ENCODE data around the gene PORCN.
A peak's percentile ranks its signal among the peaks of the same experiment; 100 is the strongest.
"Not testable (repeated sequence)": the region's sequence is repeated elsewhere in the genome, so short reads cannot be mapped to it uniquely, and the experiment has no call there.

Gene PORCN

GRCh38 chrX:48512371-48512935, 3.7 kb downstream of the PORCN start:
- DNase-seq (ENCODE audit: low read depth) = no peak

- DNase-seq (ENCODE audit: low read depth) = no peak
Measured at GRCh38 chrX:48513670-48514069, 4.9 kb downstream of the PORCN start.

GRCh38 chrX:48514126-48514806, 5.5 kb downstream of the PORCN start:
- no peak for DNase-seq (ENCODE audit: low read depth)

- no peak for DNase-seq (ENCODE audit: low read depth)
Measured at GRCh38 chrX:48514868-48515460, 6.2 kb downstream of the PORCN start.

GRCh38 chrX:48515842-48516241, 7.0 kb downstream of the PORCN start:
- DNase-seq (ENCODE audit: low read depth) = no peak

GRCh38 chrX:48516285-48516684, 7.5 kb downstream of the PORCN start:
- DNase-seq (ENCODE audit: low read depth) = no peak

GRCh38 chrX:48516987-48517386, 8.2 kb downstream of the PORCN start:
- no peak for DNase-seq (ENCODE audit: low read depth)

- not testable (repeated sequence) for DNase-seq (ENCODE audit: low read depth)
Measured at GRCh38 chrX:48519481-48519880, 10.7 kb downstream of the PORCN start.

- no peak for DNase-seq (ENCODE audit: low read depth)
Measured at GRCh38 chrX:48520455-48520854, 11.7 kb downstream of the PORCN start.

- no peak for DNase-seq (ENCODE audit: low read depth)
Measured at GRCh38 chrX:48520976-48521352, 12.2 kb downstream of the PORCN start.

GRCh38 chrX:48521353-48522243, 12.8 kb downstream of the PORCN start, which contains the start of gene EBP:
EBP (plus strand) TSS chrX:48521808; CDS start chrX:48523772, 1,964 bp downstream.
- peak; percentile 90 for DNase-seq (ENCODE audit: low read depth)

- DNase-seq (ENCODE audit: low read depth) = no peak
Measured at GRCh38 chrX:48522291-48522690, 13.5 kb downstream of the PORCN start.

- DNase-seq (ENCODE audit: low read depth) = no peak
Measured at GRCh38 chrX:48523682-48524081, 14.9 kb downstream of the PORCN start.

- not testable (repeated sequence) for DNase-seq (ENCODE audit: low read depth)
Measured at GRCh38 chrX:48525853-48526252, 17.1 kb downstream of the PORCN start.

GRCh38 chrX:48530736-48531135, 21.9 kb downstream of the PORCN start:
- no peak for DNase-seq (ENCODE audit: low read depth)

- DNase-seq (ENCODE audit: low read depth) = no peak
Measured at GRCh38 chrX:48531358-48531959, 22.7 kb downstream of the PORCN start.

- no peak for DNase-seq (ENCODE audit: low read depth)
Measured at GRCh38 chrX:48532161-48532560, 23.4 kb downstream of the PORCN start.

- DNase-seq (ENCODE audit: low read depth) = no peak
Measured at GRCh38 chrX:48533165-48533564, 24.4 kb downstream of the PORCN start.

- no peak for DNase-seq (ENCODE audit: low read depth)
Measured at GRCh38 chrX:48538641-48539344, 30.0 kb downstream of the PORCN start.

GRCh38 chrX:48539345-48540027, 30.7 kb downstream of the PORCN start, which contains the start of gene TBC1D25:
TBC1D25 (plus strand) TSS chrX:48539714; CDS start chrX:48539798, 84 bp downstream.
- peak; percentile 92 for DNase-seq (ENCODE audit: low read depth)

GRCh38 chrX:48540028-48540375, 31.2 kb downstream of the PORCN start:
- DNase-seq (ENCODE audit: low read depth) = peak; percentile 33

Data from activated T-cell treated with anti-CD3 and anti-CD28 coated beads for 1 hour (primary cell).